Effector memory CD4-positive, alpha-beta T cell (primary cell): ENCODE measurements around the gene KCNB1.

Source experiments
- DNase-seq, 3 donors: peaks; one replicate each; pipeline ENCODE4 v3.0.0-alpha.2; 2020
- H3K27ac ChIP-seq: 2 replicates; pipeline ENCODE4 v1.7.0; 2013; ENCODE audit warnings: mild to moderate bottlenecking, low read length, moderate library complexity; ENCODE audit not compliant: insufficient read depth, poor library complexity, severe bottlenecking
- H3K27me3 ChIP-seq: replicated peaks from 2 replicates; pipeline ENCODE4 v1.7.0; 2013; ENCODE audit warnings: mild to moderate bottlenecking, low read length; ENCODE audit not compliant: insufficient read depth, control insufficient read depth, poor library complexity, severe bottlenecking
- H3K36me3 ChIP-seq: 2 replicates; pipeline ENCODE4 v1.7.0; 2013; ENCODE audit warnings: mild to moderate bottlenecking, low read length, moderate library complexity; ENCODE audit not compliant: control insufficient read depth, insufficient read depth
- H3K4me1 ChIP-seq: 2 replicates; pipeline ENCODE4 v1.7.0; 2013; ENCODE audit warnings: low read length, mild to moderate bottlenecking; ENCODE audit not compliant: control insufficient read depth, insufficient read depth, poor library complexity, severe bottlenecking
- H3K4me3 ChIP-seq: 2 replicates; pipeline ENCODE4 v1.7.0; 2013; ENCODE audit warnings: low read length, low read depth, mild to moderate bottlenecking; ENCODE audit not compliant: insufficient read depth, poor library complexity, severe bottlenecking
- H3K9me3 ChIP-seq: 2 replicates; pipeline ENCODE4 v1.7.0; 2013; ENCODE audit warnings: mild to moderate bottlenecking, low read length, moderate library complexity; ENCODE audit not compliant: control insufficient read depth

KCNB1 gene

GRCh38 chr20:49427751-49428518, 54.5 kb downstream of the KCNB1 start:
- Histone ChIP-seq H3K4me3 (no peak overlapping the region), H3K36me3 (no peaks in the 10 kb centered on the region), H3K27me3 (peaks cover 3% of the 10 kb centered on the region), H3K9me3 (no peaks in the 10 kb centered on the region), H3K4me1 (no peaks in the 10 kb centered on the region), H3K27ac (no peak overlapping the region)
- DNase-seq = no peak

GRCh38 chr20:49426873-49427272, 55.6 kb downstream of the KCNB1 start:
- DNase-seq = no peak
- Histone ChIP-seq H3K36me3 (no peaks in the 10 kb centered on the region), H3K4me1 (no peaks in the 10 kb centered on the region), H3K4me3 (no peak overlapping the region), H3K9me3 (no peaks in the 10 kb centered on the region), H3K27me3 (peaks cover 3% of the 10 kb centered on the region), H3K27ac (no peak overlapping the region)

GRCh38 chr20:49426395-49426794, 56.1 kb downstream of the KCNB1 start:
- Histone ChIP-seq H3K27ac (no peak overlapping the region), H3K27me3 (peaks cover 3% of the 10 kb centered on the region), H3K9me3 (no peaks in the 10 kb centered on the region), H3K4me3 (no peak overlapping the region), H3K36me3 (no peaks in the 10 kb centered on the region), H3K4me1 (no peaks in the 10 kb centered on the region)
- DNase-seq = no peak

- no peak for DNase-seq
- Histone ChIP-seq H3K4me3 (no peak overlapping the region), H3K9me3 (no peaks in the 10 kb centered on the region), H3K27ac (no peak overlapping the region), H3K4me1 (no peaks in the 10 kb centered on the region), H3K27me3 (peaks cover 3% of the 10 kb centered on the region), H3K36me3 (no peaks in the 10 kb centered on the region)
Measured at GRCh38 chr20:49424536-49424935, 57.9 kb downstream of the KCNB1 start.

- Histone ChIP-seq H3K27ac (no peak overlapping the region), H3K9me3 (no peaks in the 10 kb centered on the region), H3K36me3 (no peaks in the 10 kb centered on the region), H3K4me3 (no peak overlapping the region), H3K27me3 (no peaks in the 10 kb centered on the region), H3K4me1 (no peaks in the 10 kb centered on the region)
- DNase-seq = no peak
Measured at GRCh38 chr20:49422161-49422560, 60.3 kb downstream of the KCNB1 start.

GRCh38 chr20:49420811-49421295, 61.6 kb downstream of the KCNB1 start:
- Histone ChIP-seq H3K9me3 (no peaks in the 10 kb centered on the region), H3K4me3 (no peak overlapping the region), H3K27ac (no peak overlapping the region), H3K4me1 (no peaks in the 10 kb centered on the region), H3K36me3 (no peaks in the 10 kb centered on the region), H3K27me3 (no peaks in the 10 kb centered on the region)
- no peak for DNase-seq

GRCh38 chr20:49420292-49420691, 62.2 kb downstream of the KCNB1 start:
- no peak overlapping the region for H3K27ac ChIP-seq
- H3K36me3 ChIP-seq = no peaks in the 10 kb centered on the region
- no peak for DNase-seq
- H3K9me3 ChIP-seq = no peaks in the 10 kb centered on the region
- H3K27me3 ChIP-seq = no peaks in the 10 kb centered on the region
- no peak overlapping the region for H3K4me3 ChIP-seq
- no peaks in the 10 kb centered on the region for H3K4me1 ChIP-seq

- Histone ChIP-seq H3K9me3 (no peaks in the 10 kb centered on the region), H3K4me1 (no peaks in the 10 kb centered on the region)
- no peak for DNase-seq
Measured at GRCh38 chr20:49419785-49420184, 62.7 kb downstream of the KCNB1 start.

GRCh38 chr20:49418809-49419208, 63.7 kb downstream of the KCNB1 start:
- Histone ChIP-seq H3K27me3 (no peaks in the 10 kb centered on the region), H3K9me3 (no peaks in the 10 kb centered on the region), H3K27ac (no peak overlapping the region), H3K4me3 (no peak overlapping the region), H3K36me3 (no peaks in the 10 kb centered on the region), H3K4me1 (no peaks in the 10 kb centered on the region)
- DNase-seq = no peak

More at GRCh38 chr20:49419785-49420184, 62.7 kb downstream of the KCNB1 start:
- no peaks in the 10 kb centered on the region for H3K27me3 ChIP-seq
- H3K4me3 ChIP-seq = no peak overlapping the region
- no peaks in the 10 kb centered on the region for H3K36me3 ChIP-seq
- no peak overlapping the region for H3K27ac ChIP-seq

- Histone ChIP-seq H3K4me3 (no peak overlapping the region), H3K27ac (no peak overlapping the region), H3K27me3 (no peaks in the 10 kb centered on the region), H3K9me3 (no peaks in the 10 kb centered on the region), H3K4me1 (no peaks in the 10 kb centered on the region), H3K36me3 (no peaks in the 10 kb centered on the region)
- no peak for DNase-seq
Measured at GRCh38 chr20:49417843-49418555, 64.5 kb downstream of the KCNB1 start.
